HG02678 (cell line): Measurements from ENCODE around the gene SLC25A21.

ENCODE experiments used
- ATAC-seq: cut with Tn5 transposase; IDR thresholded peaks from one replicate; pipeline ENCODE4 v1.9.1; 2021; ENCODE audit warnings: mild to moderate bottlenecking, moderate library complexity; ENCODE audit not compliant: unreplicated experiment

SLC25A21 gene

DNA sequence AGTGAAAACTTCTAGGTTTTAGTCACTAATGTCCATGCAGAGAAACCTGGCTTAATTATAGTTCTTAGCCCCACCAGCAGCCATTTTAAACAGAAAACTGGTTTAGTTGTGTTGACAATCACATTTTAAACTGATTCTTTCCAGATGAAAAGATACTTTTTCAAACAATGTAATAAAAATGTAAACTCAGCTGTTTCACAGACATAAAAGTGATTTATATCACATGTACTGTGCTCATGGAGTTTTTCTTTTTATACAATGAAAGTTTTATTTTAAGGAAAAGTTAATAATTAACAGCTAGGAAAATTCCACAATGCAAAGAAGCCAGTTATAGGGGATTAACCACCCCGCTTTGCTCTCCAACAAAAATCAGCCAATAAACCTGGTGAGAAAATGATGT lies 381.0 kb downstream of the SLC25A21 start:
- ATAC-seq = no peak

DNA sequence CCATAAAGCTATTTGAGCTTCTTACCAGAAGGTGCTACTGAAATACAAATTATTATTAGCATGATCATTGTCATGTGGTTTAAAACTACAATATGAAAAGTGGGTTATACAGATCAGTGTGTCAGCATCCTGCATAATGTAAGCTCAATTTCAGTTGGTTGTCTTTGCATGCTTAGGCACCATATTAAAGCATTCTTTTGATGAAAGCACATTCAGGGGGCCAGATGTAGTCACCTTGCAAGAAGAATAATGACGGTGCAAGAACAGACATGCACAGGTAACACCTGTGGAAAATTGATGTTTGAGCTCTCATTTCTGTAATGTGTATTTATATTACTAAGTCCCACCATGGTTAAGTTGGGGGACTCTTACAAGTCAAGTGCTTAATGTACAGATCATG lies 386.9 kb downstream of the SLC25A21 start:
- ATAC-seq = no peak

DNA sequence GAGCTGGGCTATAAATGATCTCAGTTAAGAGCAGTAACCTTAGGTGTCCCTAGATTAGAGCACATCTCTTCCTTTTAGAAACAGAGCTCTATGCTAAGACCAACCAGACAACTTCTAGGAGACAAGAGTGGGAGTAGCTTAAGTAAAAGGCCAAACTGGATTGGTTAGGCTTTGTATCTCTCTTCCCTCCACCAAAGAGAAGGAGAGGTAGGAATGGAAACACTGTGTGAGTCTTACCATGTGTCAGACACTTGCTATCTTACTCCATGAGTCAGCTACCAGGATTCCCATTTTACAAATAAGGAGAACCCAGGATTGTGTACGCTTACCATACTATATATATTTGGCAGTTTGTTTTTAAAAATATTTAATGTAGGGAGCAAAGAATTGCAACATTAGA lies 387.9 kb downstream of the SLC25A21 start:
- ATAC-seq = no peak

DNA sequence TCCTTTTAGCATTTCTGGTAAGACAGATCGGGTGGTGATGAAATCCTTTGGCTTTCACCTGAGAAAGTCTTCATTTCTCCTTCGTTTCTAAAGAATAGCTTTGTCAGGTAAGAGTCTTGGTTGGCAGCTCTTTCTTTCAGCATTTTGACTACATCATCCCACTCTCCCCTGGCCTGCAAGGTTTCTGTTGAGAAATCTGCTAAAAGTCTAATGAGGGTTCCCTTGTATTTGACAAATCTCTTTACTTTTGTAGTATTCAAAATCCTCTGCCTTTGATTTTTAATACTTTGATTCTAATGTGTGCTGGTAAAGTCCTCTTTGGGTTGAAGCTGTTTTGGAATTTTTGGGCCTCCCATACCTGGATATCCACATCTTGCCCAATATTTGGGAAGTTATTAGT lies 390.5 kb downstream of the SLC25A21 start:
- ATAC-seq = no peak

DNA sequence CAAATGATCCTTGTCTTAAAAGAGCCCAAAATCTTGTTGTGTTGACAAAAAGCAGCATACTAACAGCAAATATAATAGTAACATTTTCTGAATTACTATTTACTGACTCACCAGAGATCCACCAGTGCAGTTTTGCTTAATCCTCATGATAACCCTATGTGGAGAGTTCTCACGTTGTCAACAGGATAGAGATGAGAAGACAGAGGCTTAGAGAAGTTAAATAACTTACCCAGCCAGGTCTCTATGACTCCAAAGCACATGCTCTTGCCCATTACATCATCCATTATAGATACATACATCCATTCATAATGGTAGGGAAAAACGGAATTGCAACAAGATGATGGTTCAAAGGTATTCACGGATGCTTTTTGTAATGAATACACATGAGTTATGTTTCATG lies 398.8 kb downstream of the SLC25A21 start:
- ATAC-seq = no peak

DNA sequence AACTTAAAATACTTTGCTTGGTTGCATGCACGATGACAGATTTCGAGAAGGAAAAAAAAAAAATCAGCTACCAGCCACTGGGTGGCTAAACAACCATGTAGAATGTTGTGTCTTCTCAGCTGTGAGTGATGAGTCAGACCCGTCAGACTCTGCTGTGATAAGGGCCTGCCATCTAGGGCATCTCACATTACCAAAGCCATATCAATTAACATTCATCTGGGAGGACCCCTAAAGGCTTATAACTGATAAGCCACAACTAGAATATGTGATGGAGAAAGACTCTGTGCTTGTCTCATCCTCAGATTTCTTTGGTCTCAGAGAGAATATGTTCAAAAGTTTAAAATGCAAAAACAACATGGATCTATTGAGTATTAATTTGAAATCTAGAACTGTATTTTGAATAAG lies 399.3 kb downstream of the SLC25A21 start:
- no peak for ATAC-seq

DNA sequence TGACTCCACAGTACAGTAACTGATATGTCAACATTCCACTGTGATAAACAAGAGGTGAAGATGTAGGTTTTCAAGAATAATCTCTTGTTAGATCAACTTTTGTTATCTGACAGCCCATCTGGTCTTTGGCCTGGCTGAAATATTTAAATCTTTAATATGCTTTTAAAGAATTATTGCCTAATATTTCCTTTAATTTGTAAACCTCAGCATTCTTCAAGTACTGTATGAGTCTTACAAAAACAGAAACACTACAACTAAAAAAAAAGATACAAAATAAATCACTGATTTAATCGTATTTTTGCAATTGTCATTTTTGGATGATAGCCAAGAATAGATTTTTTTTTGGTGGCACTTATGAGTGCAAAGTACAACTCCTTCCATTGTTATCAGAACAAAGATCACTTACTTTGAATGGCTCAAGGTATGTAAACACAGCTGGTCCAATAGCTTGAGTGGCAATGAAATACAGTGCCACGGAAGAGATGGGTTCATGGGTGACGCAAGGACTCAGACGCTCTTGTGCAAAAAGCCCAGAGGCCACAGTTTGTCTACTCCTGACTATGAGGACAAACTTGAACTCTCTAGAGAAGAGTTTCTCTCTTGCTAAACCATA lies 401.3 kb downstream of the SLC25A21 start:
- no peak for ATAC-seq

DNA sequence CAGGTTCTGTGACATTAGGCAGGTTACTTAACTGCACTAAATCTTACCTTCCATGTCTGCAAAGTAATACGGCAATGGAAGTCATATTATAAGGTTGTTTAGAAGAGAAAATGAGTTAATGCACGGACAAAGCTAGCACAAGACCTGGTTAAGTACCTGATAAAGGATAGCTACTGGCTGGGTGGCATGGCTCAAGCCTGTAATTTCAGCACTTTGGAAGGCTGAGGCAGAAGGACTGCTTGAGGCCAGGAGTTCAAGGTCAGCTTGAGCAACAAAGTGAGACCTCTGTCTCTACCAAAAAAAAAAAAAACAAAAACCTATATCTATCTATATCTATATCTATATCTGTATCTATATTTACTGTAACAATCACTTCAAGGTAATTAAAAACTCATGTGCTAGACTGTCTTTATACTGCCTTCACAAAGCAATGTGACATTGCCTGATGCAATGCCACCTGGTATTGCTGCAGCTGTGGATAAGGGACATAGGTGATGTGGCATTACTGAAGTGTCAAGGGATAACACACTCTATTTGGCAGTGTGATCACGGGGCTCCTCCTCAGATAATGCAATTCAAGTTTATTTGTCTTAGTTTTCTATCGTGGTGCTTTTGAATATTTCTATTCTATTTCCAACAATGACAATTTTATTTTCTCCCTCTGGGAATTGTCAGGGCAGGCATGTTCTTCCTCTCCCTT lies 403.6 kb downstream of the SLC25A21 start:
- no peak for ATAC-seq

DNA sequence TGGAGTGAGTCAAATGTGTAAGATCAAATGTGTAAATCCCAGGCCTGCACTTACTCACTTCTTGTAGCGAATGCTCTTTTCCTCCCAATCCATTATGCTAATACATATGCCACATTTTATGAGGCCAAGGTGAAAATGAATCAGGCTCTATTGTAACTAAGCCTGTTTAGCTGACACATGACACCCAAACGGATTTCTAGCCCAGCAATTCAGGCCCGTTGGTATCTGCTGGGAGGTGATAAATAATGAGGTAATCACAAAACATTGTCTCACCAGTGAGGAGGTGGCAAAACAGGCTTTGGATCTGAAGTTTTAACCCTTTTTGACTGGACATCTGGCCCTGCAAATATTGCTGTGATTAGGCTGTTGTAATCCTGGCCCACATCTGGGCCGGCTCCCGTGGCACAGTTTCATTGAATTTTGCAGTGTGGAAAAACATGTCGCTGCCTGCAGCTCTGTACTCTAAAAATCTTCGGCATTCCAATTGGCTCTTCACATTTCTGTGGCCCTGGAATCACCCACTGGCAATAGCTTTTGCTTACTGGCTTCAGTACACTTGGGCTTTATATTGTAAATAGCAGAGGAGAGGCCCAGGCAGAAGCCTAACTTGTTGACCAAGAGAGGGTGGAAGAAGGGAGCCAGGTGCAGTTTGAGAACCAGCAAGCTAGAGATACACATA lies 404.7 kb downstream of the SLC25A21 start:
- ATAC-seq = no peak

DNA sequence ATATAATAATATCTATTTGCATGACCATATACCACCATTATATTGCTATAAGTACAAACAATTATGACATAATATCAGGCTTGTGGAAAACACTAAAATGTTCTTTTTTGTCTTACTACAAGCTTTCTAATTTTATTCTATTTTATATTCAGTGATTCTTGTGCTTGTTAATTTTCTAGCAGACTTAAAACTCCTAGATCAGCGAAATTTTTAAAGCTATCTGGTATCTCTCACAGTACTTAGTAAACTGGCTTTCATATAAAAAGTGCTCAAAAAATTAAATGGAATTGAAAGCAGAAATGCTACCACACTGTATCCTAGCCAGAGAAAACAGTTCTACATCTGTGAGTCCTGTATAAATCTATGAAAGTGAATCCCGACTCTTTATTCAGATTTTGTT lies 405.4 kb downstream of the SLC25A21 start:
- ATAC-seq = no peak

DNA sequence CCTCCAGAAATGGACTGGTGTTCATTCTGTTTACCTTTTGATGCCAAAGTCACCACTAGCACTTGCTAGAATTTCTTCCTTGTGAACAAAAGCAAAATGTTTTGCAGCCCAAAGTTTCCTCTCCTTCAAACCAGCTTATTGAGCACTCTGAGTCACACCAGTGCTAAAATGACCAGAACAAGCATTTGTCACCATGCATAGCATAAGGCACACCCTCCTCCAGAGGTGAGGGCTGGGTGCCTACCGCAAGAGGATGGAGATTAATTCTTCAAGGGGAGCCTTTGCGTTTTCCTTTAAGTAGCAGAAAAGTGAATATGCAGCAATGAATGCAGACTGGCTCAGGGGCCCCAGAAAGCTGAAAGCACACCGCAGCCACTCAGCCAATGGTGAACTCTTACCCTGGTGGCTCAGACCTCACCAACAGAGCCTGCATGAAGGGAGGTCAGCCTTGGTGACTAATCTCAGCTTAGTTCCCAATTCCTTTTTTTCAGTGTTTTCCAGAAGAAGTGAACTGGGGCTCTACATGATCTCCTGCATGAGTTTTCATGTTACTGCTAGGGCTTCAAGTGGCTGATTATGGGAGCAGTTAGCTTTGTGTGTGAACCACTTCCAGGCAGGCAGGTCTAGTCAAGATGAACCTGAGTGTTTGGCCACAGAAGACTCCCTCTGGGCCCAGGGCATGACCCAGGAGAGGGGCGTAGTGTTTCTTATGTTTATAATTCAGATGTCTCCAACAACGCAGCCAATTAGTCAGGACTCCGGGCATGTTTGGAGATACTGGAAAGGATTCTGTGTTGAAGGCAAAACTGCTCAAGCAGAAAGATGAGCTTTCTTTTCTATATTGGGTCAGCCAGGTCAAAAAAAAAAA lies 414.4 kb downstream of the SLC25A21 start:
- ATAC-seq = no peak

DNA sequence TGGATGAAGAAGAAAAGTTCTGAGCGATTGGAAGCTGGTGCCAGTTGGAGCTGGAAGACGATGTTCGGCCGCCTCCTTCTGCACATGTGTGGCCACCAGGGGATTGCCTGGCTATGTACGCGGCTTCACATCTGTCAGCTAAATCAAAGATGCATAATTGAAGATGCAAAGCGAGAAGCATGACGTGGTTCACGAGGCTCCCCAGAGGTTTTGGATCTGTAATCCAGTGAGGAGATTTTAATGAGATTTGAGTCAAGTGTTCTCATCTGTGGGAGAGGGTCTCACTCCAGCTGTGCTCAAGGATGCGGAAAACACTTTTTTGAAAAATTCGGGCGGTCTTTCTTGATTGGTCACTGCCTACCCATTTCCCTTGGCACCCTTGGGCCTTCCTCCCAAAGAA lies 416.2 kb downstream of the SLC25A21 start:
- no peak for ATAC-seq

DNA sequence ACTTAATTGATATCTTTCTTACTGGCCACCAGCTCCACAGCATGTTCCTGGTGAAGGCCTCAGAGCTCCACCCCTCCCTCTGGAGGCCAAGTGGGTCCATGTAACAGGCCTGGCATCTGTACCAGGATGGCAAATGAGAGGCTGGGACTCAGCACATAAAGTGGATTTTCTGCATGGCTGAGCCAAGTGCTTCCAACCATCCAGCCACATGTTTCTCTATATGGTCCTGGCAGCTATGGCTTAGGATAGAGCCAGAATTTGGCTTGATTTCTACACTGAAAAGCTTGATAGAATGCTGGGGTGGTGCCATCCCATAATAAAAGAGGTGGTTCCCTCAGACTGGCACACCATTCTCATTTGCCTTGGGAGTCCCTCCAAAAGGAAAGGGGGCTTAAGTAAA lies 416.6 kb downstream of the SLC25A21 start:
- ATAC-seq = no peak

DNA sequence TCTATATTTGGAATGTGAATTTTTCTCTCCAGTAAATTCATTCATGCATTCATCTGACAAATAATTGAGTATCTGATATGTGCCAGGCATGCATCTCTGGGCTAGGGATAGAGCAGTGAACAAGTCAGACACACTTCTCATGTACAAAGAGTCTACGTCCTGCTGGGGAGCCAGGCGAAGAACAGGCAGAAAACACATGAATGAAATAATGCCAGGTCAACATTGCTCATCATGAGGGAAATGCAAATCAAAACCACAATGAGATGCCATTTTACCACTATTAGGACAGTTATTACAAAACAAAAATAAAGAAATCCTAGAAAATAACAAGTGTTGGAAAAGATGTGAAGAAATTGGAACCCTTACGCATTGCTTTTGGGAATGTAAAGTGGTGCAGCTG lies 420.5 kb downstream of the SLC25A21 start:
- no peak for ATAC-seq

DNA sequence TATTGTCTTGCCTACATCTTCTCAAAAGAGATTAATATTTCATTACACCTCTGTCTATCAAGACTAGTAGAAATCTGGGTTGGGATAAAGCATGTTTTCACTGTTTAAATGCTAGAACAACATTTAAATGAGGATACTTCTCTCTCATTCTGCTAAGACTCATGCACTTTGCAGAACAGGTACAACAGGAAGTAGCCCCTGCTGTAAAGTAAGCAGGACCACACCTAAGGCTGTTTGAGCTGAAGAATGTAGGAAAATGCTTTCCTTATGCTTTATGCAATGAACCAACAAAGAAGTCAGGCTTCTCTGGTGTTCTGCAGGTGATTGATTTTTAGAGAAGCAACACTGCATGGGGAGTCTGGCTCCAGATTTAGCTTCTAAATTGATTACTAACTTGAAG lies 421.3 kb downstream of the SLC25A21 start:
- no peak for ATAC-seq

DNA sequence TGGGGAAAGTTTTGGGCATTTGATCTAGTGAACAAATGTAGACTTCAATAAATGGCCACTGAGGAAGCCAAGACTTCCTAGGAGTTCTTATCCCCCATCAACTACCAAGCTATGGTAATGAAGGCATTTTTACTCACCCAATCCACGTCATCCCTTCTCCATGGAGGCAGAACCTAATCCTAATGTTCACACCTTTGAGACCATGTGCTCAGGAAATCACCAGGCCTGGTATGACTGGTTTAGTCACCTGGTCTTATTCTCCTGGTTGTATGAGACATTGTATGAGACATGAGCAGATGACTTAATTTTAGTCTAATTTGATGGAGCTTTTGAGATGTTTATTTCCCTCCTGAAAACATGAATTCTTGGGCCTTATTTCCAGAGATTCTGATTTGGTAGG lies 422.2 kb downstream of the SLC25A21 start:
- ATAC-seq = no peak

DNA sequence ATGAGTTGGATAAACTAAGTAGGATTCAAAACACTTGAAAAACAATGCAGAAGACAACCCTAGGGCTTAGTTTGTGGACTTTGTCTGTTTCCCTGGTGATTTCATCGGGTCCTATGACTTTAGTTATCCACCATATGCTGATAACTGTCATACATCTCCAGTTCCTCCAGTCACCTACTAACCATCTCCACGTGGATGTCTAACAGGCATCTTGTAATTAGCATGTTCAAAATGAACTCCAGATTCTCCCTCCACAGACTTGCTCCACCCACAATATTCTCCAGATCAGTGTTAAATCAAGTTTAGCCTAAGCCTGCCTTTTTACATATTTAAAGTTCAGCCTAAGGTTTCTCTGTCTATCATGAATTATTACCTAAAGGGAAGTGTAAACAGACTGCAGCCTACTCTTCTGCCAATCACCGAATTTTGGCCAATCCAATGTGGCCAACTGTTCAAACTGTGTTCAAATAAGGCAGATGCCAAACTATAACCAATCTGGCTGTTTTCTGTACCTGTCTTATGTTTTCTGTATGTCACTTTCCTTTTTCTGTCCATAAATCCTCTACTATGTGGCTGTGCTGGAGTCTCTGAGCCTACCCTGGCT lies 423.7 kb downstream of the SLC25A21 start:
- ATAC-seq = no peak

DNA sequence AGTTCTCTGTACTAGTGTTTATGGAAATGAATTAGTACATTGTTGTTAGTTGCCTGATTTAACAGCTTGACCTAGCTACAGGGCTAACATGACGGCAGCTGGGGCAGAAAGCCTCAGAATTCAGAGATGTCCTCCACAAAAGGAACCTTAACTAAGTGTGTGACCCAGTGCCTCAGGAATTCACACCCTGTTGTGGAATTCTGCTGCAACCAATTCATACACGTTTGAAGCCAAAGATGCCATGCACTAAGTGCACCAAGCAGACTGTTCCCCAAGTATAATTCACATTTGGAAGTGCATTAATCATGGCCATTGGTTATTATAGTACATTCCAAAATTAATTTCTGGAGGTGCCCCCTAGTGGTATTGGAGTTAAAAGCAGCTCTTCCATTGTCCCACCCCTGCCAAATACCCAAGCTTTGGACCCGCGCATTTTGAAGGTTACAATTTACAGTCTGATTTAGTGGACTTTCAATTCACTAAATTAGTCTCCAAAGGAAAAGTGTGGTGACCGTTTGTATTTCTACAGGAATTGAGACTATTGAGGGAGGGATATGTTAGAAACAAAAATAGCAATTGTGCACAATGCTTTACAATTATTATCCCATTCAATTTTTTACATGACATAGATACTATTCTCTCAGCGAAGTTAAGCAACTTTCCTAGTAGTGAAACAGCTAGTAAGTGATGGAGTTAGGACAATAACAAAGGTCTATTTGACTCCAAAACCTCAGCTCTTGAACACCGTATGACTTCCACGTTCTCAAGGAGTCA lies 424.8 kb downstream of the SLC25A21 start:
- ATAC-seq = no peak

DNA sequence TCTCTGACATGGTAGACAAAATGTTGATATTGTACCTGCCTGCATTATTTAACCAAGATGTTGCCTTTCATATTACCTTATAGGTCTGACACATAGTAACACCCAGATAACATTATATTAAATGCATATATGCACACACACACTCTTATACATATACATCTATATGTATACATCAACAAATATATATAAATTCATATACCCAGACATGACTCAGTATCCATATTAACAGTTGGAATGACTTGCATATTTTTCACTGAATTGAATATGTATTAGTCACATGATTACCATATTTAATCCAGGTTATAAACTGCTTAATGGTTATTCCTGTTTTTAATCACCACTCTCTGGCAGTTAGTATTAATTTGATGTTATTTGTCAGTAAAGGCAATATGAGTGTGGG lies 425.5 kb downstream of the SLC25A21 start:
- no peak for ATAC-seq

DNA sequence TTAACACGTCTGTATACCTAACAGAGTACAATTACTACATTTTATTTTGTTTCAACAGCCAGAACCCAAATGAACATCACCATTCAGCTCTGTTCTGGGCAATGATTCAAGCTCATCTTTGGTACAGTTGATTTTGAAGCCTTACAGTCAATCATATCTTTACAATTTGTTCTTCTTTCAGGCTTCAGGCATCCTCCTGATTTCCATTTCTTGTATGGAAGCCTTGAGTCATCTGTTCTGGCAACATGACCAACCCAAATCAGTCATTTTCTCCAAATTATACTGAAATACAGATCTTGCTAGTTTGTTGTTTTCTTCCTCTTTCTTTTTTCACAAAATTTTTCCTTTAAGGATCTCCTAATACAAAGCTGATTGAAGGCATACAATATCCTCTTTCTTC lies 430.5 kb downstream of the SLC25A21 start:
- no peak for ATAC-seq
